Right cardiac atrium (tissue), 5 donors: Measurements from ENCODE around the gene MPND. TPM values are rescaled to one million over a fixed set of nuclear protein-coding genes. Genes with fewer than 3 reads are reported as not detected.

Experiments used
- ATAC-seq, 2 donors: fragments of 200-7000 bp; cut with Tn5 transposase; one replicate each; pipeline versions ENCODE4 v1.8.0 to v1.9.1; 2020; ENCODE audit warnings: moderate library complexity in 2 of 2, mild to moderate bottlenecking in 1 of 2
- DNase-seq, 3 donors: peaks; one replicate each; pipeline ENCODE4 v3.0.0-alpha.2; 2020
- H3K27ac ChIP-seq: one replicate; pipeline ENCODE4 v1.5.1; 2013; ENCODE audit warnings: mild to moderate bottlenecking, low read length, control low read depth, moderate library complexity
- H3K27me3 ChIP-seq: one replicate; pipeline ENCODE4 v1.6.1; 2013; ENCODE audit not compliant: control insufficient read depth, insufficient read depth
- H3K4me1 ChIP-seq: one replicate; pipeline ENCODE4 v1.6.1; 2013; ENCODE audit warnings: low read length; ENCODE audit not compliant: control insufficient read depth, insufficient read depth
- H3K4me3 ChIP-seq: one replicate; pipeline ENCODE4 v1.5.1; 2013; ENCODE audit warnings: low read length, control low read depth
- H3K9me3 ChIP-seq: one replicate; pipeline ENCODE4 v1.6.1; 2013; ENCODE audit warnings: low read length; ENCODE audit not compliant: control insufficient read depth
- WGBS: extraction: QIAGEN DNeasy Blood & Tissue Kit; methylation state at CpG from one replicate; pipeline ENCODE4 v1.1.7; 2013; 5-methylcytosine and 5-hydroxymethylcytosine counted together
- intact Hi-C, 4 donors: fragments of 100-400 bp; cut with DNase I; formaldehyde crosslinking; loops; one replicate each; pipeline versions ENCODE4 v1.11.0 to v1.14.0; 2022 to 2023
- polyA plus RNA-seq: library from polyadenylated mRNA; stranded (reverse); fragments of 200-250 nt; gene quantifications from one replicate; pipeline ENCODE4 v1.2.3, GENCODE V29; 2013
- total RNA-seq, 4 donors: library from RNA; stranded (reverse); fragmentation: NEBNext Ultra II Directional; extraction: Animal tissue kit (Norgen Biotek cat#: 25700); gene quantifications; one replicate each; pipeline ENCODE4 v1.2.1, GENCODE V29; 2021
- donor health status: healthy with polysubstance abuse.
- donor health status: DM: no; HTN: yes; CAD: no.
- donor health status: DM: no; HTN: no; CAD: no.
- donor health status: DM: no; HTN: yes; CAD: no; lungs with severe emphysema.
- donor health status: DM: yes; HTN: yes; CAD: no.

Gene MPND
- total and polyA plus RNA-seq, 5 donors: 22.8 to 25.8 (median 24.9) TPM

- DNase-seq: peak; percentile 65 to 81 (median 79)
- Histone ChIP-seq H3K4me3 (no peak overlapping the region), H3K9me3 (no peaks in the 10 kb centered on the region), H3K4me1 (peaks cover 57% of the 10 kb centered on the region), H3K27ac (peak overlapping the region; percentile 90), H3K27me3 (no peaks in the 10 kb centered on the region)
- intact Hi-C loops: no loop called here
- no peak for ATAC-seq
- WGBS: 43% methylated on average over 16 of the region's 16 CpGs
Observed at GRCh38 chr19:4375164-4376027, 32.0 kb downstream of the MPND start.

- no peak for ATAC-seq
- intact Hi-C loops: no loop called here
- no peaks in the 10 kb centered on the region for H3K27me3 ChIP-seq
- H3K4me3 ChIP-seq: no peak overlapping the region
- peaks cover 56% of the 10 kb centered on the region for H3K4me1 ChIP-seq
- no peak for DNase-seq
- 71% methylated on average over 16 of the region's 16 CpGs for WGBS
- H3K27ac ChIP-seq: peak overlapping the region; percentile 14
- no peaks in the 10 kb centered on the region for H3K9me3 ChIP-seq
Observed at GRCh38 chr19:4376028-4376670, 32.8 kb downstream of the MPND start.

GRCh38 chr19:4376671-4376990 is 33.3 kb downstream of the MPND start:
- H3K27me3 ChIP-seq: no peaks in the 10 kb centered on the region
- intact Hi-C loops: no loop called here
- no peak overlapping the region for H3K27ac ChIP-seq
- ATAC-seq (no peak), DNase-seq (no peak)
- no peak overlapping the region for H3K4me3 ChIP-seq
- H3K9me3 ChIP-seq: no peaks in the 10 kb centered on the region
- peaks cover 54% of the 10 kb centered on the region for H3K4me1 ChIP-seq
- WGBS: 62% methylated on average over 10 of the region's 10 CpGs

GRCh38 chr19:4376991-4377781 is 33.8 kb downstream of the MPND start:
- 67% methylated on average over 23 of the region's 23 CpGs for WGBS
- no peaks in the 10 kb centered on the region for H3K27me3 ChIP-seq
- ATAC-seq: peak in 1 of 2 donors; percentile 6
- H3K4me1 ChIP-seq: peaks cover 53% of the 10 kb centered on the region
- no peaks in the 10 kb centered on the region for H3K9me3 ChIP-seq
- DNase-seq: peak; percentile 34 to 85 (median 75)
- no peak overlapping the region for H3K4me3 ChIP-seq
- intact Hi-C loops: no loop called here
- H3K27ac ChIP-seq: no peak overlapping the region

- no peak overlapping the region for H3K27ac ChIP-seq
- ATAC-seq (no peak), DNase-seq (no peak)
- 94% methylated on average over 11 of the region's 11 CpGs for WGBS
- H3K4me1 ChIP-seq: peaks cover 40% of the 10 kb centered on the region
- H3K4me3 ChIP-seq: no peak overlapping the region
- intact Hi-C loops: no loop called here
- no peaks in the 10 kb centered on the region for H3K9me3 ChIP-seq
- H3K27me3 ChIP-seq: no peaks in the 10 kb centered on the region
Observed at GRCh38 chr19:4378886-4379285, 35.5 kb downstream of the MPND start.

GRCh38 chr19:4379383-4380253 is 36.3 kb downstream of the MPND start:
- Histone ChIP-seq H3K4me3 (no peak overlapping the region), H3K4me1 (peaks cover 33% of the 10 kb centered on the region)
- intact Hi-C loops: no loop called here

GRCh38 chr19:4380254-4380727 is 36.9 kb downstream of the MPND start:
- DNase-seq: peak; percentile 73 to 84 (median 79)
- peak; percentile 24 to 82 for ATAC-seq
- H3K4me1 ChIP-seq: peaks cover 26% of the 10 kb centered on the region
- H3K4me3 ChIP-seq: no peak overlapping the region
- no peaks in the 10 kb centered on the region for H3K27me3 ChIP-seq
- intact Hi-C loops: no loop called here
- no peaks in the 10 kb centered on the region for H3K9me3 ChIP-seq
- peak overlapping the region; percentile 32 for H3K27ac ChIP-seq
- WGBS: 32% methylated on average over 17 of the region's 17 CpGs

More at GRCh38 chr19:4379383-4380253, 36.3 kb downstream of the MPND start:
- no peak for ATAC-seq
- H3K27ac ChIP-seq: peak overlapping the region; percentile 28
- no peaks in the 10 kb centered on the region for H3K9me3 ChIP-seq
- peak; percentile 33 to 53 (median 48) for DNase-seq
- 47% methylated on average over 20 of the region's 20 CpGs for WGBS
- no peaks in the 10 kb centered on the region for H3K27me3 ChIP-seq

GRCh38 chr19:4385291-4386040 is 42.1 kb downstream of the MPND start:
- DNase-seq: peak in 1 of 3 donors; percentile 27
- ATAC-seq: no peak
- H3K27ac ChIP-seq: no peak overlapping the region

GRCh38 chr19:4386041-4386782 is 42.9 kb downstream of the MPND start:
- DNase-seq: peak in 1 of 3 donors; percentile 32
- intact Hi-C loops: no loop called here
- Histone ChIP-seq H3K27ac (no peak overlapping the region), H3K27me3 (no peaks in the 10 kb centered on the region), H3K4me3 (no peak overlapping the region), H3K4me1 (peaks cover 23% of the 10 kb centered on the region), H3K9me3 (no peaks in the 10 kb centered on the region)
- ATAC-seq: no peak
- WGBS: 82% methylated on average over 13 of the region's 13 CpGs

More at GRCh38 chr19:4385291-4386040, 42.1 kb downstream of the MPND start:
- Histone ChIP-seq H3K27me3 (no peaks in the 10 kb centered on the region), H3K9me3 (no peaks in the 10 kb centered on the region), H3K4me1 (peaks cover 18% of the 10 kb centered on the region), H3K4me3 (no peak overlapping the region)
- intact Hi-C loops: no loop called here
- WGBS: 78% methylated on average over 15 of the region's 15 CpGs
